Lower leg skin (tissue), 3 donors: ENCODE results near the gene MOCS1.

Experiments used
- POLR2A ChIP-seq, 2 donors: fragments of 450-650 bp; IDR thresholded peaks; one replicate each; pipeline ENCODE4 v1.6.1; 2016 to 2017; ENCODE audit warnings: antibody characterized with exemption in 2 of 2, mild to moderate bottlenecking in 1 of 2, moderate library complexity in 1 of 2
- TF ChIP-seq, protein P1 (sequence below), 3 donors: fragments of 450-650 bp; IDR thresholded peaks; one replicate each; pipeline ENCODE4 v1.5.1; 2016; ENCODE audit warnings: antibody characterized with exemption in 3 of 3, mild to moderate bottlenecking in 3 of 3, moderate library complexity in 2 of 3

DNA sequence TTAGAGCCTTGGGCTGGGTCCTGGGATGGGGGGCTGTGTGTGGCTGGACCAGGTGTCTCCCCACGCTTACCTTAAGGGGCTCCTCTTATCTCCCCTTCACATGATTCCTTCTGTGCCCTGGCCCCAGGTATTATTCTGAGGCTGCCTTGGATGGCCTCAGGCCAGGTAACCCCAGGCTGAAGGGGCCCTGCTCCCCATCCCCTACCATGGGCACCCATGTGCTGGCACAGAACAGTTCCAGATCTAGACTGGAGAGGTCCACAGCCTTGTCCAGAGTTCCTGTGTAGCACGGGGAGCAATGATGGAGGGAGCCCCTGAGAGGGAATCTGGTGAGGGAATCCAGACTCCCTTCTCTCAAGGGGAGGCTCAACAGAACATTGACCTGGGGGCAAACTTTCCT, 32.1 kb downstream of the MOCS1 start:
- TF ChIP-seq, protein P1, sequence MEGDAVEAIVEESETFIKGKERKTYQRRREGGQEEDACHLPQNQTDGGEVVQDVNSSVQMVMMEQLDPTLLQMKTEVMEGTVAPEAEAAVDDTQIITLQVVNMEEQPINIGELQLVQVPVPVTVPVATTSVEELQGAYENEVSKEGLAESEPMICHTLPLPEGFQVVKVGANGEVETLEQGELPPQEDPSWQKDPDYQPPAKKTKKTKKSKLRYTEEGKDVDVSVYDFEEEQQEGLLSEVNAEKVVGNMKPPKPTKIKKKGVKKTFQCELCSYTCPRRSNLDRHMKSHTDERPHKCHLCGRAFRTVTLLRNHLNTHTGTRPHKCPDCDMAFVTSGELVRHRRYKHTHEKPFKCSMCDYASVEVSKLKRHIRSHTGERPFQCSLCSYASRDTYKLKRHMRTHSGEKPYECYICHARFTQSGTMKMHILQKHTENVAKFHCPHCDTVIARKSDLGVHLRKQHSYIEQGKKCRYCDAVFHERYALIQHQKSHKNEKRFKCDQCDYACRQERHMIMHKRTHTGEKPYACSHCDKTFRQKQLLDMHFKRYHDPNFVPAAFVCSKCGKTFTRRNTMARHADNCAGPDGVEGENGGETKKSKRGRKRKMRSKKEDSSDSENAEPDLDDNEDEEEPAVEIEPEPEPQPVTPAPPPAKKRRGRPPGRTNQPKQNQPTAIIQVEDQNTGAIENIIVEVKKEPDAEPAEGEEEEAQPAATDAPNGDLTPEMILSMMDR (IDR thresholded peaks at IDR 0.05), result no peak
- no peak for TF ChIP-seq POLR2A (IDR thresholded peaks at IDR 0.05)
